Activated CD4-positive, alpha-beta T cell treated with anti-CD3 and anti-CD28 coated beads for 4 hours (primary cell): Measurements from ENCODE around the gene PLEKHA4.
"Not testable (repeated sequence)": the region's sequence is repeated elsewhere in the genome, so short reads cannot be mapped to it uniquely, and the experiment has no call there.

Experiments used
- DNase-seq, 2 donors: peaks; one replicate each; pipeline ENCODE4 v3.0.0-alpha.2; 2020

The PLEKHA4 gene

DNA sequence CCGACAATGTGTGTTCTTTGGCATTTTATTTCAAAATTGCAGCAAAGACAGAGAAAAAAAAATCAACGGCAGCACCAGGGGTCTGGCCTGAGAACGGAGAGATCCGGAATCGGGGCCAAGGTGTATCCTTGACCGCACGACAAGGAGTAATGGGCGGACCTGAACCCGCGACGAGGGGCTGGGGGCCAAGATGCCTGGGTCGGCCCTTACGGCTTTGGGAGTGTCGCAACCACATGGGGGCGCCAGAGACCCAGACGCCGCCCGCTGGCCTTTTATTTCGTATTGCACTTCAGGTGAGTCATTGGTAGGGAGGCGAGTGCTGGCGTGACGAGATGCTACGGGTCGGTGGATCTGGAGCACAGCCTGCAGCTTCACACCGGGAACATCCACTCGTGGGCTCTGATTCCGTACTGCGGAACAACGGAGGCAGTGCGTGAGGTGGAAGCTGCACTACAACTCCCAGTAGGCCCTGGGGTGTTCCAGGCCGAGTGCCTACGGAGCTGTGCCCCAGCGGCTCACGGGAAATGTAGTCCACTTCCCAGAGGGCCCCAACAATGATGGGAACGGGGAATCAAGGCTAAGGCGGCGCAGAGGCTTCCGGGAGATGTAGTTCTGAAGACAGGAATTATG is 73.2 kb downstream of the PLEKHA4 start:
- peak; percentile 80 to 81 for DNase-seq

DNA sequence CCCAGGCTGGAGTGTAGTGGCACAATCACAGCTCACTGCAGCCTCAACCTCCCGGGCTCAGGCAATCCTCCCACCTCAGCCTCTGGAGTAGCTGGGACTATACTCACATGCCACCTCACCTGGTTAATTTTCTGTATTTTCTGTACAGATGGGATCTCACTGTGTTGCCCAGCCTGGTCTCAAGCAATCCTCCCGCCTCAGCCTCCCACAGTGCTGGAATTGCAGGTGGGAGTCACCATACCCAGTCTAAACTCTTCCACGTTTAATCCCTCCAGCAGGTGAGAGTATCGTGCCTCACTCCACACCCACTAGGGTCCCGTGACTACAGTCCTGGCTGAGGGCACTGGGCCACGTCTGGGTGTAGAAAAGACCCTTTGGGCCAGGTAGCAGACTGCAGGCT is 74.1 kb downstream of the PLEKHA4 start:
- DNase-seq = no peak

DNA sequence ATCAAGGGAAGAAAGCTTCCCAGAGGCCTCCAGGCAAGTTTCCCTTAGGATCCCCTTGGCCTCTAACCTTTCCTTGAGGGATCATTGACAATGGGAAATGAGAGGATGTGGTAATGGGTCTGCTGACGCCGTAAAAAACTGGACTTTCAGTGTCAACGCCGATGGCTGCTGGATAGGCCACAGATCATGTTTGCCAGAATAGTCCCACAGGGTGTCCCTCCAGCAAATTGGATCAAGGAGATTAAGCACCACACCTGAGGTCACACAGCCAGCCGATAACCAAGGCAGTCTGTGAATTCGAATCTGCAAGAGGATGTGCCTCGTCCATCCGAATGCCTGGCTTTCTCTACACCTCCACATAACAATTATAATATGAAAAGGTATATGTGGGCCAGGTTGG is 75.1 kb downstream of the PLEKHA4 start:
- no peak for DNase-seq

DNA sequence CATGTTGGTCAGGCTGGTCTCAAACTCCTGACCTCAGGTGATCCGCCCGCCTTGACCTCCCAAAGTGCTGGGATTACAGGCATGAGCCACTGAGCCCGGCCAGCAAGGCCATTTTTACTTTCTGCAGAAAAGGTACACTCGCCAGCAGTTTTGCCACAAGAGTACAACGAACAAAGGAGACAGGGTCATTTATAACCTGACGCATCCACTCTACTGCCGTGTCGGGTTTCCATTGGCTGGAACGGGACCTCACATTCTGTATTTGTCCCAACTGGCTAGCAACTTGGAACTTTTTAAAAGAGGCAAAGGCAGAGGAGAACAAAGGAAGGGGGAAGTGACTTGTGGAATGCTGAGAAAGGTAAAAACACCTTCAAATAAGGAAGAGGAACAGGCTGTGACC is 81.1 kb downstream of the PLEKHA4 start:
- DNase-seq = not testable (repeated sequence)
